ENCODE measurements around the gene MLEC.

Gene MLEC

DNA sequence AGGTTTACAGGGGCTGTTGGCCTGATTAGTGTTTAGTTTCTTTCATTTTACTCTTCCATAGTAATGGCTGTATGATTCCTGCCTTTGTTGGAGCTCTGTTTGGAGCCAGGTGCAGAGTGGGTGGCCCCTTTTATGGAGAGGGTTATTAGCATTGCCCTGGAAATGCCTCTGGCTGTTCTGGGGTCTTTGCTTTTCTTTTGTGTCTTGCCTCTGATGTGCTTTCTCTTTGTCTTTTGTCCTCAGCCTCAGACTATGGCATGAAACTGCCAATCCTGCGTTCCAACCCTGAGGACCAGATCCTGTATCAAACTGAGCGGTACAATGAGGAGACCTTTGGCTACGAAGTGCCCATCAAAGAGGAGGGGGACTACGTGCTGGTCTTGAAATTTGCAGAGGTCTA is 6.9 kb downstream of the MLEC start:
- no peak for DNase-seq

DNA sequence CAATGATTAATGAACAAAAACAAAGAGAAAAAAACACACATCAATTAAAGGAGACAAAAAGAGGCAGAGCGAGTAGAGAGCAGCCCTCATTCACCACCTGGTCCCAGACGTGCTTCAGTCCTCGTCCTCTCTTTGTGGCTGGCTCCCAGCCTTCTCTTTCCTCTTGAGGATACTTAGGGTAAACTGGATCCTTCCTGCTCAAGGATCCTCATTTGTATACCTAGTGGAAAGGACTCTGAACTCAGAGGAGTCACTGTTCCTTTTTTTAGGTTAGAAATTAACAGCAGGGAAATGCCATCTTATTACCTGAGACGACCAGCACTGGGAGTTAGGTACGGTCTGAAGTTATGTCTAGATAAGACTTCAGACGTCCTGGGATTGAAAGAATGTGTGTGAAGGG is 9.7 kb downstream of the MLEC start:
- no peak for DNase-seq

DNA sequence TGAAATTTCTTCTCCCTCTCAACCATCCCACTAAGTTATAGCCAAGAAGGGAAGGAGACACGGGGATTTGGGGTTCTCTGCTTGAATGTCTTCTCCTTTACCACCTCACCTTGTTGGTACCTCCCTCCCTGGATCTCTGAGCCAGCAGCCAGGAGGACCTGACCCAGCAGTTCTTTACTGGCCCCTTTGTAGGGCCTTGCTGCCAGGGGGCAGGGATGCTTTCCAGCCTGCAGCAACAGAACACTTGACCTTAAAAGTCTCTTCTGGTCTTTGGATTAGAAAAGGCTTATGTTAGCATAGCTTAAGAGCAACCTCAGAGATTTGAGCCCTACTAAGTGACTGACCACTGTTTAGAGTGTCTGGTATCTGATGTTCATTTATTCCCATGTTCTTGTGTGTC is 10.4 kb downstream of the MLEC start:
- no peak for DNase-seq

GRCh38 chr12:120698665-120699064 is 11.7 kb downstream of the MLEC start:
- peak; percentile 49 to 52 (median 50) for DNase-seq

DNA sequence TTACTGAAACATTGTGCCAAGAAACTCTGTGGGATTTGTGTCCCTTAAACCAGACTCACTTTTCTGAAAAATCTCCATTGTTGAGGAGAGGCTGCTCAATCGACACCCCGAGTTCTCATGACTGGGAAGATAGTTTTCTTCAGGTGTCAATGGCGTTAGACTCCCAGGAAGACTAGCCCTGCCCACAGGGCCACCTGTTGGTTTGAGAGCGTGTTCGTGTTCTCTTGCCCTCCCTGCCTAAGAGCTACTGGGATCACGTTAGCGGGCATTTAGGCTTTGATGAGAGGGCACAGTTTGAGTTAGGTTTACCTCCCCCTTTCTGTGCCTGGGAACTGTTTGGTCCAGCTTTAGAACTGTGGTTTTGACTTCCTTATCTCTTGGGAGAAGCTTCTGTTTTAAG is 12.6 kb downstream of the MLEC start:
- no peak for DNase-seq

GRCh38 chr12:120700886-120701285 is 13.9 kb downstream of the MLEC start:
- DNase-seq, result no peak

GRCh38 chr12:120702637-120703036 is 15.7 kb downstream of the MLEC start:
- no peak for DNase-seq

DNA sequence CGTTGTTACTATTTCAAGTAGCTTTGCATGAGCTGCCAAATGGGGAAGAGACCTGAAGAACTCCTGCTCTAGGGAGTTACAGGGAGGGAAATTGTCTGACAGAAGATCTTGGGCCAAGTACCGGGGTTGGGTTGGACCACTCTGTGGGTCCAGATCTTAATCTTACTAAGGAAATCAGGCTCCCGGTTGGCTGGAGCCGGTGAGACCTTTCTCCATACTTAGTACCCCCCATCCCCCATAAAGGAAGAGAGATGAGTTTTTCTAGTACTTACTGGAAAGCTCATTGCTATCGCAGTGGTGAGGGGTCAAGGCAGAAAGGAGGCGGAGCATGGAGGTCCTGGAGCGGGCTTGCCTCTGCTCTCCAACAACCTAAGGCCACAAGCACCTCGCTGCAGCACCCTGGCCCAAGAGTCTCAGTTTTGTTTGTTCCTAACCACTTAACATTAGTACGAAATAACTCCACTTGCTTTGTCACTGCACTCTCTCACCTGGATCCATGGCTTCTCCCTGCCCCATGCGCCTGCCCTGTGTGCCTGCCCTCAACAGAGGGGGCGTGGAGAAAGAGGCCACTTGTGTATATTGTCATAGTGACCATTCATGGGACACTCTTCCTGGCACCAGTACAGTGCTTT is 16.5 kb downstream of the MLEC start:
- no peak for DNase-seq

GRCh38 chr12:120705618-120706017 is 18.7 kb downstream of the MLEC start:
- DNase-seq, result no peak

- no peak for DNase-seq
Observed at GRCh38 chr12:120706029-120706428, 19.1 kb downstream of the MLEC start.

DNA sequence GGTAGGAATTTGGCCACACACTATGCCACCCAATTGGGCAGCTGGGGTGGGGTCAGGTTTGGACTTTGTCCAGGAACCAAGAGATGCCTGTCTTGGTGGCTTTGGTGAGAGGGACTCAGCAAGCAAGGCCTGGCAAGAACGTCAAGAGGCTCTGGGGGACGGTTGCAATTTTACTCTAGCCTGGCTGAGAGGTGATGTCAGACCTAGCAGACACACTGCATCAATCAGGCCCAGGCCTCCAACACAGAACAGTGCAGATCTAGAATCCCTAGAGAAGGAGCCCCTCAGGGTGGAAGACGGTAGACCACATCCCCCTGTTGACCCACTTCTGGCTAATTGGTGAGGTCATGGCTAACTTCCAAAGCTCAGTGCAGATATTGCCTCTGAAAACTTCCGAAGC is 21.7 kb downstream of the MLEC start:
- no peak for DNase-seq

GRCh38 chr12:120710031-120710804 is 23.3 kb downstream of the MLEC start, which contains the start of gene UNC119B:
Gene UNC119B, plus strand, starts transcription at chr12:120710458. Its CDS starts 17 bp downstream, at chr12:120710475.
- peak; percentile 61 to 87 (median 73) for DNase-seq

DNA sequence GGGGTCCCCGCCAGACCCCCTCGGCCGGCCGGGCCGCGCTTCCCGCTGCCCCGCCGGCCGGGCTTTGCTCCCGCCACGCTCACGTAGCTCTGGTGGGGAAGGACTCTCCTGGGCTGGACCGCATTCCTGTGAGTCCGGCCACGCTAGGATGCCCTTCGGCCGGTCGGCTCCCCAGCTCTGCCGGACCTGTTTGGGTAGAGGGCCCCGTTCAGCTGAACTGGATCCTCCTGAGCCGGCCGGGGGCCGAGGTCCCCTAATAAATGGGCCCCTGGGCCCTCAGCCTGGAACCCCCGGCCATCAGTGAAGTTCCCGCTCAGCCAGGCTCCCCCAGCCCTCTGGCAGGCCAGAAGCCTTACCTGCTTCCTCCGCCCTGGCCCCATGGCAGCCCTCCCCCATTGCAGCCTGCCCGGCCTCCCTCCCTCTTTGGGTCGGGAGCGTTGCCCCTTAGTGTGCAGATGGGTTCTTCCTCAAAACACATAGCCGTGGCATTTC is 23.9 kb downstream of the MLEC start:
- DNase-seq, result peak in 1 of 3 donors; percentile 17

DNA sequence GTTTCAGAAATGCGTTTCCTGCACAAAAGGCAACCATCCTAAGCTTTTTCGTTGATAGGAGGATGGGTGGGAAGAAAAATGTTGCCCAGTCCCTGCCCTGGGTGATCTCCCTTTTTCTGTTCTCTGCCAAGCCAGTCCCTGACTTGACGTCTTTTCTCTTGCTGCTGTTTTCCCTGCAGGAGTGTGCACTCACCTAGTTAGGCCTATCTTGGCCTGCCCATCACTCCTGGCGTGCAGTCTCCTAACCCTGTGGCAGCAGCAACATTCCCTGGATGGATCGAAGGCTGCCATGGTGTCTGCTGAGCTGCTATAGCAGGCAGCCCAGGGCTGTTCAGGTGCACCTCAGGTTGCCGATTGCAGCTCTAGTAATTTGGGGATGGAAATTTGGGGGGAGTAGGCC is 24.5 kb downstream of the MLEC start:
- DNase-seq, result no peak

DNA sequence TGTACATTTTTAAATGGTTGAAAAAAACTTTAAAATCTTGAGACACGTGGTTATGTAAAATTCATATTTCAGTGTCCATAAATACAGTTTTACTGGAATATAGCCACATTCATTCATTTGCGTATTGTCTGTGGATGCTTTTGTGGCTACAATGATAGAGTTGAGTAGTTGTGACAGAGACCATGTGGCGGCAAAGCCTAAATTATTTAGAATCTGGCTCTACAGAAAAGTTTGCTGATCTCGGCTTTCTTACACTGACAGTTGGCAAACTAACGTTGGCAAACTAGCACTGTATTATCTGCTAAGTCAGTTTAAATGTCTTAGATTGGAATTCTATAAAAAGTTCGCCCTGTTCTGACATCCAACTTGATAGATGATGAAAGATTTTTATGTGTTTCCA is 25.7 kb downstream of the MLEC start:
- DNase-seq, result no peak

DNA sequence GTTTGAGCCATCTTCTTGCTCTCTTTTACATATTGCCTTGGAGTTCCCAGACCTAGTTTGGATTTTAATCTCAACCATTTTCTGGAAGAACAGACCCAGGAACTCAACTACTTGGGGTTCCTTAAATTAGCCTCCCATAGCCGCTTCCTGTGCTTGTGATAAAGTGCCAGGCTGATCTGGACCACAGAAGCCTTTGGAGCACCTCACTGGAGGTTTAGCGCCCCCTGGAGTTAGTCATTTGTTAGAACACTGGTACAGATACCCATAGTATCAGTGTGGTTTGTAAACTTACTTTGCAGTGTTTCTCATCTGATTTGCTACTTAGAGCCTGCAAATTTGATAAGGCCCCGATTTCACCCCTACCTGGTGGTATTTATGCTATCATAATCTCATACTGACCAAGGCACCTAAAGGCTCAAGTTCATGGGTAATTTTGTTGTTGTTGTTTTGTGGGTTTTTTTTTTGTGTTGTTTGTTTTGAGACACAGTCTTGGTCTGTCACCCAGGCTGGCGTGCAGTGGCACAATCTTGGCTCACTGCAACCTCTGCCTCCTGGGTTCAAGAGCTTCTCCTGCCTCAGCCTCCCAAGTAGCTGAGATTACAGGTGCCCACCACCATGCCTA is 27.0 kb downstream of the MLEC start:
- DNase-seq, result peak; percentile 90 to 95 (median 94)

- DNase-seq, result no peak
Observed at GRCh38 chr12:120718055-120718454, 31.1 kb downstream of the MLEC start.

GRCh38 chr12:120719072-120719471 is 32.1 kb downstream of the MLEC start:
- DNase-seq, result no peak

DNA sequence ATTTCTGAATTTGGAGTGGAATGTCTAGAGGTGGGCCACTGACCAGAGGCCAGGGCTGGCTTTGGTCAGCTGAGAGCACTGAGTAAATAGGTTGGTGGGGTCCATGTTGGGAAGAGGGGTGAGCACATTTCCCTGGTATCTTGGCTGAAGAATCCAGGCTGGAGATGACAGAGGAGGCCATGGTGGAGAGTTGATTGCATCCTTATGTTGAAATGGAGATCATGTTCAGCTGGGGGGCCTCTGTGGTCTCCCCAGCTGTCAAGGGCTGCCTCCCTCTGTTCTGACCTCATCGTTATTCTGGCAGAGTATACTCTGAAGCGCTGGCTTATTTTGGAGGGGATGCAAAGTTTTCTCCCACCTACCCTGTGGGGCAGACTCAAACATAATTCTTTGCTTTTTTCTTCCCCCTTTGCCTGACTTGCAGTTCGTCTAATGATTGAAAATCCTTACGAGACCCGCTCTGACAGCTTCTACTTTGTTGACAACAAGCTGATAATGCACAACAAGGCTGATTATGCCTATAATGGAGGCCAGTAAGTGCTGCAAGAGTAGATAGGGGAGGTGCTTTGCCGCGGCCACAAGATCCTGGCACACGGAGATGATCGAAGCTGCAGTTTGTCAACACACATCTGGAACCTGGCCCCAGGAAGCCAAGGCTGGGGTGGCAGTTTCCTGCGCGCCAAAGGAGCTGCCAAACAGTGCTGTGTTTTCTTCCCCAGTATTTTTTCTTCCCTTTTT is 32.7 kb downstream of the MLEC start:
- DNase-seq, result no peak

GRCh38 chr12:120720234-120720986 is 33.5 kb downstream of the MLEC start:
- DNase-seq, result peak; percentile 70 to 81 (median 81)

DNA sequence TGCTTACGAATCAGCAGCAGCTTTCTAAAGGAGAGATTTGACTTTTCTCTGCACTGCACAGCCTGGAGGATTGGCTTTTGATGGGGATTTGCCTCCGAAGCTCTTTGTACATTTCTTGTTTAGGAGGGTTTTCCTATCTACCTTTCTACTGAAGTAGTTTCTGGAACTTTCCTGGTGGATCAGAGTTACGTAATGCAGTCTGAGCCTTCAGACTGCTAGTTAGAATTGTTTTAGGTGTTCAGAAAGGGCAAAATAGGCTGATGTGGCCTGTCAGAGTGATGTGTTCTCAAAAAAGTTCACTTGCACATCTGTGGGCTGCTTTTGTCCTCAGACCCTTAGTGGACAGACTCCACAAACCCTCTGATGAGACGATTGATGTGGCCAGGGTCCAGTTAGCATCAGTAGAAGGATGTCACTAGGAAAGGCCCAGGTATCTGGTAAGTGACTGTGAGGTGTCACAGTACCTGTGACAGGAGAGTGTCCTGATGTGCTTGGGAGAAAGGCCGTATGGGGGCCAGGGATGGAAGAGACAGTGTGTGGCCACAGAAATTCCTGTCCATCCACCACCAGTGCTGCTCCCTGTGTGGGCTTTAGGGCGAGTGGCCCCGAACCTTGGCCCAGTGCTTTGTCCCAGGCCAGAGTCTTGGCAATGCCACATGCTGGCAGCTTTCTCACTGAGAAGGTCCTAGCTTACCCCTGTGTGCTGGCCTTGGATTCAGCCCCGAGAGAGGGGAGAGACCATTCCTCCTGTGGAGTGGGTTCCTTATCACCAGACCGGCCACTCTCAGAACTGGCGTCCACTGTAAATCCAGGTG is 34.2 kb downstream of the MLEC start:
- DNase-seq, result no peak

All from suppressor macrophage treated with lipopolysaccharide for 1 hour (primary cell).